Fibroblast of mammary gland (primary cell): ENCODE measurements around the gene CCM2.

ENCODE experiments used
- DNase-seq: peaks from one replicate; pipeline ENCODE4 v3.0.0-alpha.2; 2010; ENCODE audit warnings: low read depth
- H3K4me3 ChIP-seq: 2 replicates; pipeline ENCODE4 v1.5.1; 2011; ENCODE audit warnings: low read depth, mild to moderate bottlenecking, low read length, moderate library complexity; ENCODE audit not compliant: control insufficient read depth
- TF ChIP-seq, protein P1 (sequence below): conservative IDR thresholded peaks from 2 replicates; pipeline ENCODE4 v1.5.1; 2011; ENCODE audit warnings: low read depth, low read length, inconsistent platforms; ENCODE audit not compliant: control insufficient read depth, insufficient read depth

CCM2 gene

DNA sequence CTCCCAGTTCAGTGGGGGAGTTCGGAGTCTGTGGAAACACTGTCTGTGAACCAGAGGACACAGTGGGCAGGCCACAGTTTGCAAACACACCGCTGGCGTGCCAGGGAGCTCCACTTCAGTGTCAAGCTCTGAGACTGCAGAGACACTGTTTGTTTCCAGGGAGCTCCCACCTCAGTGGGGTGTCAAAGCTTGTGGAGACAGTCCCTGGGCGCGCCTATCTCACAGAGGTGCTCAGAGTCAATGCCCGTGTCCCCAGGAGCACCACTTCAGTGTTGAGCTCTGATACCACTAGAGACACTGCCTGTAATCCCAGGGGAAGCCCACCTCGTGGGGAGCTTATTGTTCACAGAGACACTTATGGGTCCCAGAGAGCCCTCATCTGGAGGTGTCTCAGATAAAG, 25.5 kb upstream of the CCM2 start:
- H3K4me3 ChIP-seq: no peak overlapping the region
- TF ChIP-seq, protein P1, sequence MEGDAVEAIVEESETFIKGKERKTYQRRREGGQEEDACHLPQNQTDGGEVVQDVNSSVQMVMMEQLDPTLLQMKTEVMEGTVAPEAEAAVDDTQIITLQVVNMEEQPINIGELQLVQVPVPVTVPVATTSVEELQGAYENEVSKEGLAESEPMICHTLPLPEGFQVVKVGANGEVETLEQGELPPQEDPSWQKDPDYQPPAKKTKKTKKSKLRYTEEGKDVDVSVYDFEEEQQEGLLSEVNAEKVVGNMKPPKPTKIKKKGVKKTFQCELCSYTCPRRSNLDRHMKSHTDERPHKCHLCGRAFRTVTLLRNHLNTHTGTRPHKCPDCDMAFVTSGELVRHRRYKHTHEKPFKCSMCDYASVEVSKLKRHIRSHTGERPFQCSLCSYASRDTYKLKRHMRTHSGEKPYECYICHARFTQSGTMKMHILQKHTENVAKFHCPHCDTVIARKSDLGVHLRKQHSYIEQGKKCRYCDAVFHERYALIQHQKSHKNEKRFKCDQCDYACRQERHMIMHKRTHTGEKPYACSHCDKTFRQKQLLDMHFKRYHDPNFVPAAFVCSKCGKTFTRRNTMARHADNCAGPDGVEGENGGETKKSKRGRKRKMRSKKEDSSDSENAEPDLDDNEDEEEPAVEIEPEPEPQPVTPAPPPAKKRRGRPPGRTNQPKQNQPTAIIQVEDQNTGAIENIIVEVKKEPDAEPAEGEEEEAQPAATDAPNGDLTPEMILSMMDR: no peak
- DNase-seq: no peak

DNA sequence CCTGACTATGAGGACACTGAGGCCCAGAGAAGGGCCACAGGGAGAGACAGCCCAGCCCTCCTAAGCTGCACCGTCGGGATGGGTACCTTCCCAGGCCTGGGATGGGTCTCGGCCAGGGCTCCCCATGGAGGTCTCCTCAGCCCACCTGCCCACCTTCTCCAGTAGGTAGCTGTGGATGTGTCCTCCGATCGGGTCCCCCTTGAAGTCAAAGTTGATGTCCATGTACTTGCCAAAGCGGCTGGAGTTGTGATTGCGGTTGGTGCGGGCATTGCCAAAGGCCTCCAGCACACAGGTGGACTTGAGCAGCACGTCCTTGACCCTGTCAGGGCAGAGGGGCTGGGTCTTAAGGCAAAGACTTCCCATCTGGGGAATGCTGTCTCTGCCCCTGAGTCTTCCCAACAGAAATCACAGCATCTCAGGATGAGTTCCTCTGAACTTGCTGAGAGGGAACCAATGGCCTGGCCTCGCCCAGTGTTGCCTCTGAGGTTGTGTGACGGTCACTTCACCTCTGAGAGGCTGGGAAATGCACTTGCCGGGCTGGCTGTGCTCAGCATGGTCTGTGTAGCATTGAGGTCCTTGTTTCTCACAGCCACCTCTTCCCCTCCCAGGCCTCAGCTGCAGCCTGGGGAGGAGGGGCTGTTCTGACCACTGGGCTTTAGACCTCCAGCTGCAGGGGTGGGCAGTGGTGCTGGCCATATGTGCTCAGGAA, 24.5 kb upstream of the CCM2 start:
- DNase-seq: no peak
- H3K4me3 ChIP-seq: no peak overlapping the region

DNA sequence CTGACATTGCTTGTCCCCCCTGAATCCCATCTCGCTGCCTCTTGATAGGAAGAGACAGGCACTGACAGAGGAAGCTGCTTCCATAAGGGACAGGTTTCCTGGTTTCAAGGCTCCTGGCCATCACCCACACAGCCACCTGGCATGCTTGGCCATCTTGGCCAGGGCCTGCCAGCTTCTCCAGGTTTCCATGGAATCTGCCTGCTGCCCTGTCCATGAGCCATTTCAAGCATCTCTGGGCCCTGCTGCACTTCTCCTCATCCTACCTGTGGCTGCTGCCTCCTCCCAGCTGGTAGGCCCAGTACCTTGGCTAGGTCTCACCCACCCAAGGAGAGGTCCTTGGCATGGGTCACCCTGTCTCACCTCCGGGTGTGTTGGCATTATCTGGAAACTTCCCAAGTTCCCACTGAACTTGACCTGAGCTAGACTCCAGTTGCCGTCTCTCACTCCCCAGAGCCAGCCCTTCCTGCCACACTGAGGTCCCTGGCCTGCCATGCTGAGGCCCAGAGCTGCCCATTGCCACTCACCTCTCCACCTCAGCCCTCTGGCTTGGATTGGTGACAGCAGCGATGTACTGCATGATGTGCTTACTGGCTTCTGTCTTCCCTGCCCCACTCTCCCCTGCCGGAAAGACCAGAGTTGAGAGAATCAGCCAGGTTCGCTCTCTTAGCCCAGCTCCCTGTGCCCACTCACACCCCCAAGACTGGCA, 23.8 kb upstream of the CCM2 start:
- DNase-seq: no peak
- TF ChIP-seq, protein P1: no peak
- H3K4me3 ChIP-seq: no peak overlapping the region

More for the DNA sequence above, 24.5 kb upstream of the CCM2 start:
- TF ChIP-seq, protein P1: no peak

DNA sequence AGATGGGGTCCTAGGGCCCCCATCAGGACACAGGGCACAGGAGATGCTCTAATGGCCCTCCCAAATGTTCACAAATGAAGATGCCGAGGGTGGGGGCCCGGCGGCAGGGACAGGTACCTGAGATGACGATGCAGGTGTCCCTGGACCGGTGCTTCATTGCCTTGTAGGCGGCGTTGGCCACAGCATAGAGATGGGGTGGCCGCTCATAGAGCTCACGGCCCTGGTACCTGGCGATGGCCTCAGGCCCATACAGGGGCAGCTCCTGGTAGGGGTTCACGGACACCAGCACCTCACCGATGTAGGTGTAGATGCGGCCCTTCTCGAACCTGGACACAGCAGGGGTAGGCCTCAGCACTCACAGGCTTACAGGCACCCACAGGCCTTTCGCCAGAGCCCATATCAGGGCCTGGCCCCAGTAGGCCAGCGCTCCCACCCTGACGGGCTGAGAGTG, 23.2 kb upstream of the CCM2 start:
- TF ChIP-seq, protein P1: no peak
- H3K4me3 ChIP-seq: no peak overlapping the region
- DNase-seq: no peak

DNA sequence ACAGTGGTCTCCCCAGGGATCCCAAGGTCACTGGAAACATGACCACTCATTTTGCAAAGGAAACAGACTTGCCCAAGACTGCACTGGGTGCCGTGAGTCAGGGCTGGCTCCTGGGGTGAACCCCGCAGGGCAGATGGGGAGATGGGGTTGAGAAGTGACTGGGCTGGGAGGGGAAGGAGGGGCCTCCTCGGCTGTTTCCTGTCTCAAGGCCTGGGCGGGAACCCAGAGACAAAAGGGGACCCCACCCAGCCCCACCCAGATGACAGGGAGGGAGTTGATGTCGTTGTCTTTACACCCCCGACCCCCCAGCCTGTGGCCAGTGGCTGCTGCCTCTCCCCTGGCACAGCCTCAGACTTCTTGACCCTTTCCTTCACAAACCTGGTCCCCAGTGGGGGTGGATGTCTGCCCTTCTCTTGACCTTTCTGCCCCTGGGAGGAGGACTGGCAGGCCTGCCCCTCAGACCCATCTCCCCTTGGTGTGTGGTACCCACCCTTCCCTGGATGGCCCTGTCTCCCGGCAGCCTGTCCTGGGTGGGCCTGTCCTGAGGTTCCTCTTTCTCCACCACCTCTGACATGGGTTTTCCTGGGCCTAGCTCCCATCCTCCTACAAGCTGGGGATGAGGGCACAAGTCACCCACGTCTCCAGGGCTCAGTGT, 22.6 kb upstream of the CCM2 start:
- TF ChIP-seq, protein P1: no peak
- DNase-seq: no peak
- H3K4me3 ChIP-seq: no peak overlapping the region

DNA sequence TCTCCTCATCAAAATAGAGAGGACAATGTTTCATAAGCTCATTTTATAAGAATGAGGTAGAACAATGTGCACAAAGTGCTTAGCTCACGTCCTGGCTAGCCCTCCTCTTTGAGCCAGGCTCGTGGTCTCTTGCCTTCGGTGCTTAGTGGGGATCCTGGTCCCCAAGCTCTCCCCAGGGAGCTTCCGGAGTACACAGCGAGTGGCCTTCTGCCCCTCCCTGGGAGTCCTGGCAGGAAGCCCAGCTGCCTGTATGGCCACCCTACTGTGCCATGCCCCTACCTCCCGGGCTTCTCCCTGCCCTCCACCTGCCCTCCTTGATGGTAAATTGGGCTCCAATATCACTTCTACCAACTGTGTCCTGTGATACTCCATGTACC, 22.1 kb upstream of the CCM2 start:
- no peak overlapping the region for H3K4me3 ChIP-seq
- TF ChIP-seq, protein P1: no peak
- no peak for DNase-seq
